ENCODE results near the gene CD164L2.

The CD164L2 gene

GRCh38 chr1:27331922-27332321 lies 51.2 kb downstream of the CD164L2 start:
- FAIRE-seq (no peak), DNase-seq (ENCODE audit: insufficient read length, low spot score) (no peak)

GRCh38 chr1:27331426-27331825 lies 51.7 kb downstream of the CD164L2 start:
- FAIRE-seq (no peak), DNase-seq (ENCODE audit: insufficient read length, low spot score) (no peak)

DNA sequence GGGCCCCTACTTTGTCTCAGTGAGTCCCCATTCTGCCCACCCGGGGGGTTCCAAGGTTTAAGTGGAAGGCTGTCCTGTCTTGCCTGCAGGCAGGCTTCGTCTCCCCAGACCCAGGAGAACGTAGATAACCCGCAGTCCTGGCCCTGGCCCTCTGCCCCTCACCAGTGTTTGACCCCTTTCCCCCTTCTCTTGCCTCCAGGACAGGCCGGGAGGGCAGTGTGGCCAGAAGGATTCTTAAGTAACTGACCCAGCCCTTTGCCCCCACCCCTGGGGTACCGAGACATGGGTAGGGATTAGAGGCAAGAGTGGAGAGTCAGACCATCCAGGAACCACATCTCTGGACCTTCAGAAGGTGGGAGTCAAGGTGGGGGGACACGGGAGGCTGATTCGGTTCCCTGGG lies 52.3 kb downstream of the CD164L2 start:
- DNase-seq (ENCODE audit: insufficient read length, low spot score) (no peak), FAIRE-seq (no peak)

Data from GM19239 (cell line).